ENCODE measurements around the gene SPTLC1. TPM values are rescaled to one million over a fixed set of nuclear protein-coding genes. Genes with fewer than 3 reads are reported as not detected.

Gene SPTLC1
- total RNA-seq, 1 experiment from 2014 or later: 63.3 TPM

DNA sequence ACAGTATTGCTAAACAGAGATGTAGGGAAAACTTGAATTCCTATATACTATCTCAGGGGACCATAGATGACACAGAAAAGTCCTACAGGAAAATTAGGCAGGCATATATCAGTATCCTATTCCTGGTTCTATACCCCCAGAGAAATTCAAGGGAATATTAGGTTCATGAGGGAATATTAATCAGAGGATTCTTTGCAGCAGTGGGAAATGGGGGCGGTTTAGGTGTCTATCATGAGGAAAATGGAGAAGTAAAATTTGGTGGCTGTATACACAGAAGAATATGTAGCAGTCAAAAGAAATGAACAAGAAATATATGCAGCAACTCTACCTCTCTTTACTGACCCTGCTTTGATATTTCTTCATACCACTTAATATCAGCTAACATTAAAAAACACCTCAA, 20.0 kb downstream of the SPTLC1 start:
- no peak overlapping the region for H3K9ac ChIP-seq (ENCODE audit: low read length)
- no peak for TF ChIP-seq EZH2 (IDR thresholded peaks at IDR 0.05; ENCODE audit: low read length, unreplicated experiment)
- TF ChIP-seq, protein P1, sequence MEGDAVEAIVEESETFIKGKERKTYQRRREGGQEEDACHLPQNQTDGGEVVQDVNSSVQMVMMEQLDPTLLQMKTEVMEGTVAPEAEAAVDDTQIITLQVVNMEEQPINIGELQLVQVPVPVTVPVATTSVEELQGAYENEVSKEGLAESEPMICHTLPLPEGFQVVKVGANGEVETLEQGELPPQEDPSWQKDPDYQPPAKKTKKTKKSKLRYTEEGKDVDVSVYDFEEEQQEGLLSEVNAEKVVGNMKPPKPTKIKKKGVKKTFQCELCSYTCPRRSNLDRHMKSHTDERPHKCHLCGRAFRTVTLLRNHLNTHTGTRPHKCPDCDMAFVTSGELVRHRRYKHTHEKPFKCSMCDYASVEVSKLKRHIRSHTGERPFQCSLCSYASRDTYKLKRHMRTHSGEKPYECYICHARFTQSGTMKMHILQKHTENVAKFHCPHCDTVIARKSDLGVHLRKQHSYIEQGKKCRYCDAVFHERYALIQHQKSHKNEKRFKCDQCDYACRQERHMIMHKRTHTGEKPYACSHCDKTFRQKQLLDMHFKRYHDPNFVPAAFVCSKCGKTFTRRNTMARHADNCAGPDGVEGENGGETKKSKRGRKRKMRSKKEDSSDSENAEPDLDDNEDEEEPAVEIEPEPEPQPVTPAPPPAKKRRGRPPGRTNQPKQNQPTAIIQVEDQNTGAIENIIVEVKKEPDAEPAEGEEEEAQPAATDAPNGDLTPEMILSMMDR (conservative IDR thresholded peaks at IDR 0.05; ENCODE audit: low read depth, low read length): no peak
- no peak for TF ChIP-seq EZH2phosphoT487 (IDR thresholded peaks at IDR 0.05; ENCODE audit: borderline replicate concordance, low read length)
- H3K4me2 ChIP-seq (ENCODE audit: low read length): no peak overlapping the region
- no TSS peak for BruUV-seq (replicated peaks)
- no peaks in the 10 kb centered on the region for H3K9me2 ChIP-seq (replicated peaks; ENCODE audit: low read length)
- ChIA-PET CTCF (no interaction called here), POLR2A (ENCODE audit: unreplicated experiment) (no interaction called here)
- H4K20me1 ChIP-seq (ENCODE audit: low read length): no peaks in the 10 kb centered on the region
- no peak overlapping the region for H2AFZ ChIP-seq (ENCODE audit: low read length)
- H3K4me3 ChIP-seq (ENCODE audit: low read length): no peak overlapping the region
- peaks cover 3% of the 10 kb centered on the region for H3K4me1 ChIP-seq (ENCODE audit: insufficient read depth, low read length)
- intact Hi-C loops (cut with micrococcal nuclease): no loop called here
- H3K9me3 ChIP-seq (ENCODE audit: low read length): no peaks in the 10 kb centered on the region
- H3F3A ChIP-seq (ENCODE audit: low read length, unreplicated experiment): no peaks in the 10 kb centered on the region
- peaks cover 40% of the 10 kb centered on the region; the same call in 1 of the 2 replicates for H3K79me2 ChIP-seq (ENCODE audit: low read length)
- ATAC-seq (no peak), DNase-seq (no peak)
- no peaks in the 10 kb centered on the region for H3K36me3 ChIP-seq (ENCODE audit: low read depth, low read length)
- H3K27me3 ChIP-seq (ENCODE audit: low read length): no peaks in the 10 kb centered on the region
- no peak overlapping the region for H3K27ac ChIP-seq (ENCODE audit: low read length)

DNA sequence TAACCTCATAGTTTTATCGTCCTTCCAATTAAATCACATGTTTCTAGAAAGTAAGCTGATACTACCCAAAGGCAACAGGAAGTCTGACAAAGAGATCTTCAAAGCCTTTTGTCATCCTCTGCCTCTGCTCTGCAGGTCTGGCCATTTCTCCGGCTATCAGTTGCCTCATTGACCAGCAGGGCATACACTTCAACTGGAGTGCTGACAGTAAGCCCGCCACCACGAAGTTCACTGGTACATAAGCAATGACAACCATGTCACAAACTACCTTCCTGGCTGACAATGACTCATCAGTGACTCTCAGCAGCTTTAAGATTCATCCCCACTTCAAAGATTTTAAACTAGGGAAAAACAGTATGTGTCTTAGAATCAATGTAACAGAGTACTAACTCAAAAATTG, 20.6 kb downstream of the SPTLC1 start:
- ChIA-PET CTCF (no interaction called here), POLR2A (ENCODE audit: unreplicated experiment) (no interaction called here)
- no TSS peak for BruUV-seq (replicated peaks)
- Histone ChIP-seq H3K4me3 (ENCODE audit: low read length) (no peak overlapping the region), H3K9me2 (replicated peaks; ENCODE audit: low read length) (no peaks in the 10 kb centered on the region), H3K79me2 (ENCODE audit: low read length) (peaks cover 37% of the 10 kb centered on the region; the same call in 1 of the 2 replicates), H3K4me1 (ENCODE audit: insufficient read depth, low read length) (no peaks in the 10 kb centered on the region; the same call in 1 of the 2 replicates), H2AFZ (ENCODE audit: low read length) (no peak overlapping the region), H3K9me3 (ENCODE audit: low read length) (no peaks in the 10 kb centered on the region), H3K9ac (ENCODE audit: low read length) (no peak overlapping the region), H4K20me1 (ENCODE audit: low read length) (no peaks in the 10 kb centered on the region), H3K27me3 (ENCODE audit: low read length) (no peaks in the 10 kb centered on the region), H3K27ac (ENCODE audit: low read length) (no peak overlapping the region), H3K4me2 (ENCODE audit: low read length) (no peak overlapping the region), H3K36me3 (ENCODE audit: low read depth, low read length) (no peaks in the 10 kb centered on the region), H3F3A (ENCODE audit: low read length, unreplicated experiment) (no peaks in the 10 kb centered on the region)
- intact Hi-C loops (cut with micrococcal nuclease): no loop called here
- ATAC-seq (peak; percentile 42; the same call in 1 of the 2 replicates), DNase-seq (peak; percentile 5)
- TF ChIP-seq EZH2phosphoT487 (IDR thresholded peaks at IDR 0.05; ENCODE audit: borderline replicate concordance, low read length): no peak
- TF ChIP-seq, protein P1 (conservative IDR thresholded peaks at IDR 0.05; ENCODE audit: low read depth, low read length): no peak
- no peak for TF ChIP-seq EZH2 (IDR thresholded peaks at IDR 0.05; ENCODE audit: low read length, unreplicated experiment)

DNA sequence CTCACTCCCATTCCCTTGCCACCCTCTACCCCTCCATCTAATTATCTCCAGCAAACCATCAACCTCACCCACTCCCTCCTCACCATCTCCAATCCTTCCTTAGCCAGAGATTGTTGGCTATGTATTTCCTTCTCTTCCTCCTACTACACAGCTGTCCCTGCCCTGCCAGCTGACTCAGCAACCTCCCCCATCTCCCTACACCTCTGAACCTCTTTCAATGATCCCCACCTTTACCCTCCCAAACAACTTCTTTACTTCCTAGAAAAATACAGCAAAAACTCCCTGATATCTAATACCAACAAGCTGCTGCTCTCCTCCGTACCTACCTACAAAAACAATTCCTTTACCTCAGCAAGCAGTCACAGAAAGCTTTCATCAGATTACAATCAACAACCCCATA, 37.3 kb downstream of the SPTLC1 start:
- Histone ChIP-seq H4K20me1 (ENCODE audit: low read length) (no peaks in the 10 kb centered on the region), H3K9ac (ENCODE audit: low read length) (no peak overlapping the region), H3K27ac (ENCODE audit: low read length) (no peak overlapping the region), H2AFZ (ENCODE audit: low read length) (no peak overlapping the region), H3K4me3 (ENCODE audit: low read length) (no peak overlapping the region), H3K79me2 (ENCODE audit: low read length) (no peaks in the 10 kb centered on the region), H3F3A (ENCODE audit: low read length, unreplicated experiment) (no peaks in the 10 kb centered on the region), H3K27me3 (ENCODE audit: low read length) (no peaks in the 10 kb centered on the region), H3K36me3 (ENCODE audit: low read depth, low read length) (no peaks in the 10 kb centered on the region), H3K9me3 (ENCODE audit: low read length) (no peaks in the 10 kb centered on the region), H3K9me2 (replicated peaks; ENCODE audit: low read length) (no peaks in the 10 kb centered on the region), H3K4me2 (ENCODE audit: low read length) (no peak overlapping the region), H3K4me1 (ENCODE audit: insufficient read depth, low read length) (no peaks in the 10 kb centered on the region)
- no TSS peak for BruUV-seq (replicated peaks)
- intact Hi-C loops (cut with micrococcal nuclease): no loop called here
- ChIA-PET CTCF (no interaction called here), POLR2A (ENCODE audit: unreplicated experiment) (no interaction called here)
- TF ChIP-seq EZH2phosphoT487 (IDR thresholded peaks at IDR 0.05; ENCODE audit: borderline replicate concordance, low read length) (no peak), EZH2 (IDR thresholded peaks at IDR 0.05; ENCODE audit: low read length, unreplicated experiment) (no peak)
- TF ChIP-seq, protein P1 (conservative IDR thresholded peaks at IDR 0.05; ENCODE audit: low read depth, low read length): no peak
- ATAC-seq (no peak), DNase-seq (no peak)
